ENCODE results near the gene GPR18. TPM values are rescaled to one million over a fixed set of nuclear protein-coding genes. Genes with fewer than 3 reads are reported as not detected.

The GPR18 gene
- total RNA-seq, 1 experiment from 2014 or later: not detected

DNA sequence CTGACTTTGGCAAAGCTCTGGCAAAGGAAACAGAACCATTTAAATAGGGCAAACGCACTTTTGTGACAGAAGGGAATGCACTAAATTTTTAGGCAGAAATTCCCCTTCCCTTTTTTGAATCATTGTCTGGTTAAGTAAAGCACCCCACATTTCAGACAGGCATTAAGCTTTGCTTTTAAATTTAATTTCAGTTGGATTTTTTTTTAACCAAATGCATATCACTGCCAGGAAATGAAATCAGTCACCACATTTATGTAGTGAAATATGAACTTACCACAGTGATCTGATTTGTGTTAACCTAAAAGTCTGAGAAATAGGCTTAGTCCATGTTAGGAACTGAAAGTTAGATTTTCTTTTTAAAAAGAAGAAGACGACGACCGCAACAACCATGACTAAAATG lies 38.2 kb upstream of the GPR18 start:
- no peak overlapping the region for H3K23ac ChIP-seq (ENCODE audit: insufficient read length, low read depth, low read length)
- no peak overlapping the region for H2AFZ ChIP-seq (ENCODE audit: low read length)
- WGBS (ENCODE audit: extremely low coverage, insufficient read length, low lambda C conversion rate): no CpG with 5 or more reads among the region's 4 CpGs
- no peaks in the 10 kb centered on the region for H3K9me3 ChIP-seq (ENCODE audit: control insufficient read depth, low read depth, low read length)
- Mint-ChIP-seq H3K9me3 (no peaks in the 10 kb centered on the region), H3K36me3 (ENCODE audit: insufficient read depth in 1 of 3, low read depth in 3 of 3) (no peaks in the 10 kb centered on the region), H3K4me1 (peaks cover 2 to 5% of the 10 kb centered on the region in 2 experiments; a peak in 2 of 4 replicates), H3K27ac (no peak overlapping the region), H3K27me3 (ENCODE audit: low read depth) (no peaks in the 10 kb centered on the region; the same call in 1 of the 2 replicates), H3K4me3 (no peak overlapping the region)
- no peak overlapping the region for H3K18ac ChIP-seq (ENCODE audit: insufficient read length, low read depth, low read length)
- H2BK12ac ChIP-seq (ENCODE audit: insufficient read length, low read depth, low read length): no peak overlapping the region
- H3K23me2 ChIP-seq (ENCODE audit: insufficient read length, low read depth, low read length, poor library complexity, severe bottlenecking): no peaks in the 10 kb centered on the region
- no peaks in the 10 kb centered on the region for H3K4me1 ChIP-seq (ENCODE audit: insufficient read depth, low read length)
- no peak for DNase-seq
- H3K4me2 ChIP-seq (ENCODE audit: insufficient read depth, insufficient read length, low read length): no peak overlapping the region
- H3K79me1 ChIP-seq (ENCODE audit: insufficient read depth, low read depth, low read length, poor library complexity, severe bottlenecking): no peaks in the 10 kb centered on the region
- H3T11ph ChIP-seq (ENCODE audit: low read length): no peak overlapping the region
- no peak overlapping the region for H4K5ac ChIP-seq (ENCODE audit: insufficient read length, low read depth, low read length)
- TF ChIP-seq, protein P1, sequence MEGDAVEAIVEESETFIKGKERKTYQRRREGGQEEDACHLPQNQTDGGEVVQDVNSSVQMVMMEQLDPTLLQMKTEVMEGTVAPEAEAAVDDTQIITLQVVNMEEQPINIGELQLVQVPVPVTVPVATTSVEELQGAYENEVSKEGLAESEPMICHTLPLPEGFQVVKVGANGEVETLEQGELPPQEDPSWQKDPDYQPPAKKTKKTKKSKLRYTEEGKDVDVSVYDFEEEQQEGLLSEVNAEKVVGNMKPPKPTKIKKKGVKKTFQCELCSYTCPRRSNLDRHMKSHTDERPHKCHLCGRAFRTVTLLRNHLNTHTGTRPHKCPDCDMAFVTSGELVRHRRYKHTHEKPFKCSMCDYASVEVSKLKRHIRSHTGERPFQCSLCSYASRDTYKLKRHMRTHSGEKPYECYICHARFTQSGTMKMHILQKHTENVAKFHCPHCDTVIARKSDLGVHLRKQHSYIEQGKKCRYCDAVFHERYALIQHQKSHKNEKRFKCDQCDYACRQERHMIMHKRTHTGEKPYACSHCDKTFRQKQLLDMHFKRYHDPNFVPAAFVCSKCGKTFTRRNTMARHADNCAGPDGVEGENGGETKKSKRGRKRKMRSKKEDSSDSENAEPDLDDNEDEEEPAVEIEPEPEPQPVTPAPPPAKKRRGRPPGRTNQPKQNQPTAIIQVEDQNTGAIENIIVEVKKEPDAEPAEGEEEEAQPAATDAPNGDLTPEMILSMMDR (conservative IDR thresholded peaks at IDR 0.05): no peak
- no peak overlapping the region for H3K56ac ChIP-seq (ENCODE audit: insufficient read length, low read depth, low read length)
- H3K27me3 ChIP-seq (ENCODE audit: insufficient read depth, low read length): no peaks in the 10 kb centered on the region
- no peak overlapping the region for H3K4ac ChIP-seq (ENCODE audit: low read depth, low read length)
- H2BK120ac ChIP-seq (ENCODE audit: low read depth, low read length, poor library complexity, severe bottlenecking): no peak overlapping the region
- H2BK20ac ChIP-seq (ENCODE audit: low read depth, low read length, poor library complexity, severe bottlenecking): no peak overlapping the region
- no peak overlapping the region for H2BK15ac ChIP-seq (ENCODE audit: low read depth, low read length)
- no peak overlapping the region for H2AK5ac ChIP-seq (ENCODE audit: insufficient read length, low read length)
- H3K27ac ChIP-seq (ENCODE audit: insufficient read length, low read depth, low read length): no peak overlapping the region
- no peak overlapping the region for H3K14ac ChIP-seq (ENCODE audit: insufficient read depth, low read length)
- H4K91ac ChIP-seq (ENCODE audit: insufficient read length, low read depth, low read length): no peak overlapping the region
- no peak overlapping the region for H4K8ac ChIP-seq (replicated peaks; ENCODE audit: insufficient read length, low read depth, low read length)
- H3K9ac ChIP-seq (ENCODE audit: extremely low read depth, insufficient read length, low read length): no peak overlapping the region
- no peak overlapping the region for H2BK5ac ChIP-seq (ENCODE audit: insufficient read length, low read length)
- no peaks in the 10 kb centered on the region for H4K20me1 ChIP-seq (ENCODE audit: control insufficient read depth, insufficient read depth, insufficient read length)
- no peaks in the 10 kb centered on the region for H3K79me2 ChIP-seq (ENCODE audit: insufficient read depth, low read length)

Measured in H9 (cell line).